IPS DF 6.9 (cell line): ENCODE data around the gene CLDN19.

ENCODE experiments used
- DNase-seq: peaks from one replicate; pipeline ENCODE4 v3.0.0-alpha.2; 2013; ENCODE audit warnings: low read depth, low spot score
- H3K27ac ChIP-seq: one replicate; pipeline ENCODE4 v1.5.1; 2013; ENCODE audit warnings: low read length, control low read depth
- H3K27me3 ChIP-seq: 2 replicates; pipeline ENCODE4 v1.6.1; 2013; ENCODE audit warnings: mild to moderate bottlenecking, low read length; ENCODE audit not compliant: control insufficient read depth, insufficient read depth
- H3K36me3 ChIP-seq: 2 replicates; pipeline ENCODE4 v1.6.1; 2013; ENCODE audit warnings: low read length; ENCODE audit not compliant: control insufficient read depth, insufficient read depth
- H3K4me1 ChIP-seq: 2 replicates; pipeline ENCODE4 v1.6.1; 2013; ENCODE audit warnings: low read length; ENCODE audit not compliant: control insufficient read depth, insufficient read depth
- H3K4me3 ChIP-seq: 2 replicates; pipeline ENCODE4 v1.5.1; 2013; ENCODE audit warnings: mild to moderate bottlenecking, low read length
- H3K9me3 ChIP-seq: 2 replicates; pipeline ENCODE4 v1.6.1; 2013; ENCODE audit warnings: low read length, inconsistent platforms; ENCODE audit not compliant: control insufficient read depth, insufficient read depth
- WGBS: extraction: QIAGEN DNeasy Blood & Tissue Kit; methylation state at CpG from one replicate; pipeline ENCODE4 v1.1.7; 2013; ENCODE audit warnings: mixed read lengths, missing lambda C conversion rate; ENCODE audit not compliant: insufficient read length, insufficient coverage; 5-methylcytosine and 5-hydroxymethylcytosine counted together

Gene CLDN19

GRCh38 chr1:42747125-42747524 is 7.1 kb upstream of the CLDN19 start:
- DNase-seq = no peak
- Histone ChIP-seq H3K9me3 (no peaks in the 10 kb centered on the region), H3K27ac (no peak overlapping the region), H3K4me3 (no peak overlapping the region), H3K27me3 (no peaks in the 10 kb centered on the region), H3K4me1 (no peaks in the 10 kb centered on the region), H3K36me3 (peaks cover 29% of the 10 kb centered on the region)
- WGBS = no CpG with 5 or more reads among the region's 14 CpGs

DNA sequence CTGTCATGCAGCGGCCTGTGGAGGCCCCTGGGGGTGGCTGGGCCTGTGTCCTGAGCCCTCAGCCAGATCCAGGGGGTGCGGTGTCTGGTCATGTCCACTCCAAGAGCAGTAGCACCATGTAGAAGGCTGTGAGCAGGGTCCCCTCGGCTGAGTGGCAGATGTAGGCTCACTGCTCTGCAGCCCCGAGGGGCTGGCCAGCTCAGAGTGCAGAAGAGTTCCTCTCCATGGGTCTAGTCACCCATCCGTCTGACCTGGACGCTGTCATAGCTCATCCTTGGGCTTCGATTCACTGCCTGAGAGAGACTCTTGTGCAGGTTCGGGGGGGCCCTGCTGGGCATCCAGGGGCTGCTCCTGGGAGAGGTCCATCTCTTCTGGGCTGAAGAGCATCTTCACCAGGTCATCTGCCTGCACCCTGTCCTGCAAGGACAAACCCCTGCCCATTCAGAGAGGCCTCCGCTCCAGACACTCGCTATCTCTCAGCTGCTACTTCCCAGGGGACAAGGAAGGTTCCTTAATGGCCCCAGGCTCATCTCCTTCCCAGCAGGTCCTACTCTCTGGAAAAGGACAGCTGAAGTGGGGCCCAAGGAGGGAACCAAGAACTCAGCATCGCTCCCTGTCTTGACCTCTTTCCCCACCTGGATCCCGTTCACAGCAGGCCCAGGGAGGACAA is 6.5 kb upstream of the CLDN19 start:
- Histone ChIP-seq H3K27ac (no peak overlapping the region), H3K4me1 (peaks cover 3% of the 10 kb centered on the region), H3K27me3 (no peaks in the 10 kb centered on the region), H3K36me3 (peaks cover 24% of the 10 kb centered on the region; the same call in 1 of the 2 replicates), H3K9me3 (no peaks in the 10 kb centered on the region), H3K4me3 (no peak overlapping the region)
- no CpG with 5 or more reads among the region's 12 CpGs for WGBS
- DNase-seq = no peak

DNA sequence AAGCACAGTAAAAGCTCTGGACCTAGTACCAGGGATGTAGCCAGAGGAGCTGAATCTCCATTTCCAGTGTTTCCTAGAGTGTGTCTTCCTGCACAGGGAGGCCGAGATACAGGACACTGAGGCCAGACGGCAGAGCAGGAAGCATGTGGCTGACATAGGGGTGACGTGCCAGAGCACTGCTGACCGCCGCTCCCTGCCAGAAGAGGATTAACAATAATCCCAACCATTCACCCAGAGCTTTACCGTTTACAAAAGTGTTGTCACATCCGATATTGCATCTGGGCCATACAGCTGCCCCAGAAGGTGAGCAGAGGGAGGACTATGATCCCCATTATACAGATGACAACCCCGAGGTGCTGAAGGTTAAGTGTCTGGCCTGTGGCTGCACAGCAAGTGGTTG is 5.8 kb upstream of the CLDN19 start:
- no CpG with 5 or more reads among the region's 8 CpGs for WGBS
- Histone ChIP-seq H3K4me1 (peaks cover 9% of the 10 kb centered on the region), H3K9me3 (no peaks in the 10 kb centered on the region), H3K36me3 (peaks cover 24% of the 10 kb centered on the region; the same call in 1 of the 2 replicates), H3K27me3 (no peaks in the 10 kb centered on the region), H3K4me3 (no peak overlapping the region), H3K27ac (no peak overlapping the region)
- DNase-seq = no peak

GRCh38 chr1:42744148-42744413 is 4.0 kb upstream of the CLDN19 start:
- no CpG with 5 or more reads among the region's 9 CpGs for WGBS
- H3K36me3 ChIP-seq = peaks cover 19% of the 10 kb centered on the region; the same call in 1 of the 2 replicates
- no peaks in the 10 kb centered on the region for H3K27me3 ChIP-seq
- no peak overlapping the region for H3K27ac ChIP-seq
- no peak overlapping the region for H3K4me3 ChIP-seq
- H3K4me1 ChIP-seq = peaks cover 18% of the 10 kb centered on the region
- DNase-seq = no peak
- H3K9me3 ChIP-seq = no peaks in the 10 kb centered on the region

DNA sequence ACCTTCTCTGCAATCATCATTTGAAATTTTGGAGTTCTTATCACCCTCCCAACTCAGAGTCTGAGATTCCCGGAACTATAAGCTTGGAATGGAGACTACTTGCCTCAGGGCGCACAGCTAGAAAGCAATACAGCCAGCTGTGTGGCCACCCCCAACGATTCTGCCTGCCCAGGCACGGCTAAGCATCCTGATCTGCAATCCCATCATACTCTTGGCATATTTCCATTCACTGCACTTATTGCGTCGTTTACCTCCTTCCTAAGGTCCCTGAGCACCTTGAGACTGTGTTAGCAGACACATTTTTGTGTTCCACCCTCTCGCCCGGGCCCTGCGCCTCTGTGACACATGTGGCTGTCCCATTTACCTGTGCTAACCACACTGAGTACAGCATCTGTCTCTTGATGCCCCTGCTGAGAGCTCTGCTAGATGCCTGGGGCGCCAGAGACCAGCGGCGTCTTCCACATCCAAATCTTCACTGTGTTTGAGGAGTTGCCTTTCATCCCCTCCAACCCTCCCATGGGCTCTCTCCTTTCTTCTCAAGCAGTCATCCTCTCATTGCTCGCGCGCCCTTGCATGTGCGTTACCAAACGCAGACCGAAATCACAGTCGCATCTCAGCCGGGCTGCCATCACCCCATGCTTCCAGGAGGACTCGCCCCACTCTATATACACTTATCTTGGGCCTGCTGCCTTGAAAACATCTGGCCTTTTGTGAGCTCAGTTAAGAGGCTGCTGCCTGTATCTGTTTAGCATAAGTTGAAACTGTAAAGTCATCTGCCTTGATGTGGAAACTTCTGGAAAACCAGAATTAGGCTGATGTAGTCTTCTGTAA is 3.5 kb upstream of the CLDN19 start:
- Histone ChIP-seq H3K27ac (no peak overlapping the region), H3K27me3 (no peaks in the 10 kb centered on the region), H3K9me3 (no peaks in the 10 kb centered on the region), H3K4me3 (no peak overlapping the region), H3K36me3 (peaks cover 15% of the 10 kb centered on the region; the same call in 1 of the 2 replicates), H3K4me1 (peaks cover 18% of the 10 kb centered on the region)
- no CpG with 5 or more reads among the region's 21 CpGs for WGBS
- no peak for DNase-seq

GRCh38 chr1:42742617-42743316 is 2.7 kb upstream of the CLDN19 start:
- Histone ChIP-seq H3K27me3 (no peaks in the 10 kb centered on the region), H3K4me3 (no peak overlapping the region), H3K36me3 (peaks cover 15% of the 10 kb centered on the region; the same call in 1 of the 2 replicates), H3K9me3 (no peaks in the 10 kb centered on the region), H3K27ac (no peak overlapping the region), H3K4me1 (peaks cover 20% of the 10 kb centered on the region)
- DNase-seq = no peak
- WGBS = no CpG with 5 or more reads among the region's 9 CpGs

GRCh38 chr1:42742141-42742540 is 2.1 kb upstream of the CLDN19 start:
- no peaks in the 10 kb centered on the region for H3K27me3 ChIP-seq
- peaks cover 20% of the 10 kb centered on the region for H3K4me1 ChIP-seq
- no peaks in the 10 kb centered on the region for H3K9me3 ChIP-seq
- no peak for DNase-seq
- H3K4me3 ChIP-seq = no peak overlapping the region
- no CpG with 5 or more reads among the region's 8 CpGs for WGBS
- H3K27ac ChIP-seq = no peak overlapping the region
- H3K36me3 ChIP-seq = peaks cover 15% of the 10 kb centered on the region; the same call in 1 of the 2 replicates

DNA sequence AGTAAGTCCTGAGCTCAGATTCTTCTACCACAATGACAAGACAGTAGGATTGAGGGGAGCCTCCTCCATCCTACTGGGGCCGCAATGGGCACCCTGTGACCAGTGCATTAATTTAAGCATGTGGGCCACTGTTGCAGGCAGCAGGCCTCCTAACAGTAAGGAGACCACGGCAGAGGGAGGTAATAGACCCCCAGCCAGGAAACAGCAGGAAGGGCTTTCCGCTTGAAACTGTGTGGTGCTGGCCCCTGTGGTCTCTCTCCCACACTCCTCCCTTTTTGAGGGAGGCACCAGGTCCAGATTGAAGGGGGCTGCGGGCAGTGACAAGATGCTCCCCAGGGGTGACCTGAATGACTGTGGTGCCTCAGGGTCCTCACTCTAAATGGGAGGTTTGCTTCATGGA is 1.7 kb upstream of the CLDN19 start:
- Histone ChIP-seq H3K27me3 (no peaks in the 10 kb centered on the region), H3K27ac (no peak overlapping the region), H3K4me3 (no peak overlapping the region), H3K9me3 (no peaks in the 10 kb centered on the region), H3K36me3 (peaks cover 11% of the 10 kb centered on the region; the same call in 1 of the 2 replicates), H3K4me1 (peaks cover 20% of the 10 kb centered on the region)
- no CpG with 5 or more reads among the region's 4 CpGs for WGBS
- DNase-seq = no peak

DNA sequence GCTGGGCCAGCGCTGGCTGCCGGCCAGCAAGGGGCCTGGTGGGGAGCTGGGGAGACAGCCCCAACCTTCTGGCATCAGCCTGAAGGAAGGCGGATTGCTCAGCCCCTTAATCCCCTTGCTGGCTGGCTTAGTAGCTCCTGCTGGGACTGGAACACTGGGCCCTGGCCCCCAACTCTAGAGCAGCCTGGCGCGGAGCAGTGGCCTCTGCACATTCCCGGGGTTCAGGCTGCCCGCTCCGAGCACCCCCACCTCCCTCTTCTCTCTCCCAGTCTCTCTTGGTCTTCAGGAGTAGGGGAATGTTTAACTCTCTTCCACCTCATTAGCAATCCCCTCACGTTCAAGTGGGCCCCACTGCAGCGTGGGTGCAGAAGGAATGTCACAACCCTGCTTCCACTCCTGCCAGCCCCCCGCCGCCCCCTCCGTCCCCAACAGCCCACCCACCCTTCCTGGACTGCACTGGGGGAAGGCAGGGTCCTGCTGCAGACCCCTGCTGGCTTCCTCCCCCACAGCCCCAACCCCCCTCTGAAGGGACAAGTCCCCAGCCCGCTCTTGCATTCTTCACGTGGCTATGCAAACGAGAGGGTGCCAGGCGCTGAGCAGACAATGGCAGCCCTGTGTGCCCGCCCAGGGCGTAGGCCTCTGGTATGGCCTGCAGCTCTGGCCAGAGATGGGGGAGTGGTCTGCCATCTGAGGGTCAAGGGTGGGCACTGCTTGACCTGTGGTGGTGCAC is 980 bp upstream of the CLDN19 start:
- no peak for DNase-seq
- H3K27me3 ChIP-seq = no peaks in the 10 kb centered on the region
- no peaks in the 10 kb centered on the region for H3K9me3 ChIP-seq
- peaks cover 22% of the 10 kb centered on the region for H3K4me1 ChIP-seq
- H3K36me3 ChIP-seq = peaks cover 5% of the 10 kb centered on the region; the same call in 1 of the 2 replicates
- no peak overlapping the region for H3K4me3 ChIP-seq
- WGBS = no CpG with 5 or more reads among the region's 19 CpGs
- H3K27ac ChIP-seq = no peak overlapping the region

- H3K27me3 ChIP-seq = no peaks in the 10 kb centered on the region
- H3K27ac ChIP-seq = no peak overlapping the region
- H3K4me1 ChIP-seq = peaks cover 22% of the 10 kb centered on the region
- no peaks in the 10 kb centered on the region for H3K36me3 ChIP-seq
- no peak for DNase-seq
- no peak overlapping the region for H3K4me3 ChIP-seq
- no CpG with 5 or more reads among the region's 8 CpGs for WGBS
- H3K9me3 ChIP-seq = no peaks in the 10 kb centered on the region
These were observed 1.3 kb downstream of the CLDN19 start for GRCh38 chr1:42738678-42739226.
